ENCODE results near the gene TMEM40. TPM values are rescaled to one million over a fixed set of nuclear protein-coding genes. Genes with fewer than 3 reads are reported as not detected.

Gene TMEM40
- total RNA-seq, 2 experiments from 2014 or later = not detected

GRCh38 chr3:12700800-12701199, 58.3 kb downstream of the TMEM40 start:
- Histone ChIP-seq H3K27ac (ENCODE audit: low read depth, low read length, poor library complexity, severe bottlenecking) (no peak overlapping the region), H3K9me2 (ENCODE audit: insufficient read depth, low read length) (no peaks in the 10 kb centered on the region), H4K20me1 (ENCODE audit: insufficient read depth, low read length) (no peaks in the 10 kb centered on the region), H3K36me3 (ENCODE audit: insufficient read depth, low read length) (no peaks in the 10 kb centered on the region), H3K4me1 (ENCODE audit: insufficient read depth, low read length, poor library complexity, severe bottlenecking) (no peaks in the 10 kb centered on the region), H3K4me2 (ENCODE audit: low read length) (no peak overlapping the region), H3K9me3 (ENCODE audit: low read length) (no peaks in the 10 kb centered on the region), H2AFZ (ENCODE audit: low read length) (no peak overlapping the region), H3K4me3 (ENCODE audit: low read depth, low read length, poor library complexity, severe bottlenecking) (no peak overlapping the region), H3K79me2 (ENCODE audit: insufficient read depth, low read depth, low read length) (no peaks in the 10 kb centered on the region)
- DNase-seq (ENCODE audit: low spot score) = no peak
- POLR2A ChIA-PET = no interaction called here
- BruUV-seq (replicated peaks) = no TSS peak
- no peak for TF ChIP-seq CTCF (conservative IDR thresholded peaks at IDR 0.05; ENCODE audit: low read length)
- no peak for TF ChIP-seq EZH2phosphoT487 (IDR thresholded peaks at IDR 0.05; ENCODE audit: borderline replicate concordance, low read depth, low read length)
- CTCF ChIA-PET (ENCODE audit: unreplicated experiment) = no interaction called here
- intact Hi-C loops (cut with micrococcal nuclease; ENCODE audit: unreplicated experiment) = loop anchor here (10.0 kb wide), 1 partner anchor 84 kb away; no protein-coding TSS in a partner anchor

GRCh38 chr3:12695916-12696315, 63.1 kb downstream of the TMEM40 start:
- H3K79me2 ChIP-seq (ENCODE audit: insufficient read depth, low read depth, low read length) = no peaks in the 10 kb centered on the region
- intact Hi-C loops (cut with micrococcal nuclease; ENCODE audit: unreplicated experiment) = no loop called here
- ChIA-PET CTCF (ENCODE audit: unreplicated experiment) (no interaction called here), POLR2A (interaction anchor here (0.7 kb wide), 1 partner anchor 146 kb away, joined by 3 read pairs; the partner anchor contains the start of gene RPL32)
- no peaks in the 10 kb centered on the region for H3K9me2 ChIP-seq (ENCODE audit: insufficient read depth, low read length)
- no TSS peak for BruUV-seq (replicated peaks)
- H3K4me1 ChIP-seq (ENCODE audit: insufficient read depth, low read length, poor library complexity, severe bottlenecking) = no peaks in the 10 kb centered on the region
- no peak overlapping the region for H3K4me3 ChIP-seq (ENCODE audit: low read depth, low read length, poor library complexity, severe bottlenecking)
- no peak for DNase-seq (ENCODE audit: low spot score)
- no peaks in the 10 kb centered on the region for H3K9me3 ChIP-seq (ENCODE audit: low read length)
- no peak overlapping the region for H3K27ac ChIP-seq (ENCODE audit: low read depth, low read length, poor library complexity, severe bottlenecking)
- no peaks in the 10 kb centered on the region for H4K20me1 ChIP-seq (ENCODE audit: insufficient read depth, low read length)
- TF ChIP-seq CTCF (conservative IDR thresholded peaks at IDR 0.05; ENCODE audit: low read length) = no peak
- TF ChIP-seq EZH2phosphoT487 (IDR thresholded peaks at IDR 0.05; ENCODE audit: borderline replicate concordance, low read depth, low read length) = no peak
- no peak overlapping the region for H2AFZ ChIP-seq (ENCODE audit: low read length)
- no peaks in the 10 kb centered on the region for H3K36me3 ChIP-seq (ENCODE audit: insufficient read depth, low read length)
- H3K4me2 ChIP-seq (ENCODE audit: low read length) = no peak overlapping the region

- DNase-seq (ENCODE audit: low spot score) = no peak
- H3K36me3 ChIP-seq (ENCODE audit: insufficient read depth, low read length) = no peaks in the 10 kb centered on the region
- no peaks in the 10 kb centered on the region for H3K9me3 ChIP-seq (ENCODE audit: low read length)
- no peaks in the 10 kb centered on the region for H3K4me1 ChIP-seq (ENCODE audit: insufficient read depth, low read length, poor library complexity, severe bottlenecking)
- no peak overlapping the region for H3K4me3 ChIP-seq (ENCODE audit: low read depth, low read length, poor library complexity, severe bottlenecking)
- H3K9me2 ChIP-seq (ENCODE audit: insufficient read depth, low read length) = no peaks in the 10 kb centered on the region
- ChIA-PET POLR2A (interaction anchor here (0.6 to 0.7 kb wide), 2 partner anchors 27 to 178 kb away, joined by 3 read pairs; no protein-coding TSS in a partner anchor), CTCF (ENCODE audit: unreplicated experiment) (no interaction called here)
- no peaks in the 10 kb centered on the region for H3K79me2 ChIP-seq (ENCODE audit: insufficient read depth, low read depth, low read length)
- H4K20me1 ChIP-seq (ENCODE audit: insufficient read depth, low read length) = no peaks in the 10 kb centered on the region
- no TSS peak for BruUV-seq (replicated peaks)
- no peak overlapping the region for H3K27ac ChIP-seq (ENCODE audit: low read depth, low read length, poor library complexity, severe bottlenecking)
- no peak overlapping the region for H3K4me2 ChIP-seq (ENCODE audit: low read length)
- no peak overlapping the region for H2AFZ ChIP-seq (ENCODE audit: low read length)
- TF ChIP-seq EZH2phosphoT487 (IDR thresholded peaks at IDR 0.05; ENCODE audit: borderline replicate concordance, low read depth, low read length) (no peak), CTCF (conservative IDR thresholded peaks at IDR 0.05; ENCODE audit: low read length) (no peak)
- intact Hi-C loops (cut with micrococcal nuclease; ENCODE audit: unreplicated experiment) = no loop called here
Observed at GRCh38 chr3:12695112-12695511, 63.9 kb downstream of the TMEM40 start.

Measured in OCI-LY7 (cell line).